ENCODE data around the gene LRP5. TPM values are rescaled to one million over a fixed set of nuclear protein-coding genes. Genes with fewer than 3 reads are reported as not detected.

The LRP5 gene
- total RNA-seq, 1 donor from 2014 or later, result 20.2 TPM

DNA sequence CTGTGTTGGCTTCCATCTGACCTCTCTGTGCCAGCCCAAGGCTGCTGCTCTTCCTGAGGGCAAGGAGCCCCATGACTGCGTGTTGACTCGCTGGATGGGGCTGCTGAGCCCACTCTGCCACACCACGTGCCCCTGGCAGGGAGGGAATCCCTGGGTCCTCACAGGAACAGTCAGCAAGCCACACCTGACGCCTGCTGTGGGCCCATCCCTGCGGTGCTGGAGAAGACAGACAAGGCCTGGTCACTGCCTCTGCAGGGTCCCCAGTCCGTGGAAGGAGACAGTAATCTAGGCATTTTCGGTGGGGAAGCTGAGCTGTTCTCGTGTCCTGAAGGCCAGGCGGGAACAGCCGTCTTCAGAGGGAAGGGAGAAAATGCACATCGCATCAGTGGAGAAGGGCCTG, 137.6 kb downstream of the LRP5 start:
- no peak overlapping the region for H3K4me2 ChIP-seq (ENCODE audit: low read length)
- Mint-ChIP-seq H3K36me3 (ENCODE audit: low read depth, unreplicated experiment) (no peaks in the 10 kb centered on the region), H3K4me1 (ENCODE audit: low read depth, unreplicated experiment) (no peaks in the 10 kb centered on the region), H3K4me3 (ENCODE audit: unreplicated experiment) (no peak overlapping the region), H3K27me3 (ENCODE audit: low read depth, unreplicated experiment) (no peaks in the 10 kb centered on the region), H3K9me3 (ENCODE audit: unreplicated experiment) (no peaks in the 10 kb centered on the region), H3K27ac (ENCODE audit: unreplicated experiment) (no peak overlapping the region)
- H3K27me3 ChIP-seq (ENCODE audit: insufficient read depth, low read length), result no peaks in the 10 kb centered on the region
- FAIRE-seq (no peak), DNase-seq (ENCODE audit: low read depth) (no peak)
- no peaks in the 10 kb centered on the region for H3K4me1 ChIP-seq (ENCODE audit: insufficient read depth, low read length)
- no peaks in the 10 kb centered on the region for H3K36me3 ChIP-seq (ENCODE audit: insufficient read depth, low read length)
- no peaks in the 10 kb centered on the region for H3K9me3 ChIP-seq (ENCODE audit: insufficient read depth, low read depth, low read length)
- no peaks in the 10 kb centered on the region for H3K79me2 ChIP-seq (ENCODE audit: insufficient read depth, low read length)
- no peak overlapping the region for H3K4me3 ChIP-seq (ENCODE audit: insufficient read depth, low read depth, low read length)
- no peak overlapping the region for H3K27ac ChIP-seq (ENCODE audit: low read depth, low read length)
- TF ChIP-seq EZH2 (IDR thresholded peaks at IDR 0.05; ENCODE audit: insufficient read depth, low read length), result no peak
- TF ChIP-seq, protein P1, sequence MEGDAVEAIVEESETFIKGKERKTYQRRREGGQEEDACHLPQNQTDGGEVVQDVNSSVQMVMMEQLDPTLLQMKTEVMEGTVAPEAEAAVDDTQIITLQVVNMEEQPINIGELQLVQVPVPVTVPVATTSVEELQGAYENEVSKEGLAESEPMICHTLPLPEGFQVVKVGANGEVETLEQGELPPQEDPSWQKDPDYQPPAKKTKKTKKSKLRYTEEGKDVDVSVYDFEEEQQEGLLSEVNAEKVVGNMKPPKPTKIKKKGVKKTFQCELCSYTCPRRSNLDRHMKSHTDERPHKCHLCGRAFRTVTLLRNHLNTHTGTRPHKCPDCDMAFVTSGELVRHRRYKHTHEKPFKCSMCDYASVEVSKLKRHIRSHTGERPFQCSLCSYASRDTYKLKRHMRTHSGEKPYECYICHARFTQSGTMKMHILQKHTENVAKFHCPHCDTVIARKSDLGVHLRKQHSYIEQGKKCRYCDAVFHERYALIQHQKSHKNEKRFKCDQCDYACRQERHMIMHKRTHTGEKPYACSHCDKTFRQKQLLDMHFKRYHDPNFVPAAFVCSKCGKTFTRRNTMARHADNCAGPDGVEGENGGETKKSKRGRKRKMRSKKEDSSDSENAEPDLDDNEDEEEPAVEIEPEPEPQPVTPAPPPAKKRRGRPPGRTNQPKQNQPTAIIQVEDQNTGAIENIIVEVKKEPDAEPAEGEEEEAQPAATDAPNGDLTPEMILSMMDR (IDR thresholded peaks at IDR 0.05; ENCODE audit: insufficient read depth, low read depth, low read length), result no peak
- no peaks in the 10 kb centered on the region for H4K20me1 ChIP-seq (ENCODE audit: insufficient read depth, low read length)
- no peak overlapping the region for H3K9ac ChIP-seq (ENCODE audit: low read length)
- H2AFZ ChIP-seq (ENCODE audit: low read depth, low read length), result no peak overlapping the region

DNA sequence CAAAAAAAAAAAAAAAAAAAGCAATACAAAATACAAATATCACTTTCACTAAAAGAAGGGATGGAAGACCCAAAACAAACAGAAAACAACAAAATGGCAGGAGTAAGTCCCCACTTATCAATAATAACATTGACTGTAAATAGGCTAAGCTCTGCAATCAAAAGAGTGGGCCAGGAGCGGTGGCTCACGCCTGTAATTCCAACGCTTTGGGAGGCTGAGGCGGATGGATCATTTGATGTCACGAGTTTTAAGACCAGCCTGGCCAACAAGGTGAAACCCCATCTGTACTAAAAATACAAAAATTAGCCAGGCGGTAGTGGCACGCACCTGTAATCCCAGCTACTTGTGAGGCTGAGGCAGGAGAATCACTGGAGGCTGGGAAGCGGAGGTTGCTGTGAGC, 138.3 kb downstream of the LRP5 start:
- no peak for TF ChIP-seq EZH2 (IDR thresholded peaks at IDR 0.05; ENCODE audit: insufficient read depth, low read length)
- TF ChIP-seq, protein P1 (IDR thresholded peaks at IDR 0.05; ENCODE audit: insufficient read depth, low read depth, low read length), result no peak
- no peak overlapping the region for H3K27ac Mint-ChIP-seq (ENCODE audit: unreplicated experiment)
- H4K20me1 ChIP-seq (ENCODE audit: insufficient read depth, low read length), result no peaks in the 10 kb centered on the region
- H3K4me1 ChIP-seq (ENCODE audit: insufficient read depth, low read length), result no peaks in the 10 kb centered on the region
- H3K36me3 ChIP-seq (ENCODE audit: insufficient read depth, low read length), result no peaks in the 10 kb centered on the region
- H3K27me3 Mint-ChIP-seq (ENCODE audit: low read depth, unreplicated experiment), result no peaks in the 10 kb centered on the region
- H3K4me3 Mint-ChIP-seq (ENCODE audit: unreplicated experiment), result no peak overlapping the region
- H3K79me2 ChIP-seq (ENCODE audit: insufficient read depth, low read length), result no peaks in the 10 kb centered on the region
- no peak overlapping the region for H2AFZ ChIP-seq (ENCODE audit: low read depth, low read length)
- no peaks in the 10 kb centered on the region for H3K27me3 ChIP-seq (ENCODE audit: insufficient read depth, low read length)
- no peak for DNase-seq (ENCODE audit: low read depth)
- no peak overlapping the region for H3K27ac ChIP-seq (ENCODE audit: low read depth, low read length)
- no peak overlapping the region for H3K4me2 ChIP-seq (ENCODE audit: low read length)
- no peaks in the 10 kb centered on the region for H3K36me3 Mint-ChIP-seq (ENCODE audit: low read depth, unreplicated experiment)
- H3K9me3 ChIP-seq (ENCODE audit: insufficient read depth, low read depth, low read length), result no peaks in the 10 kb centered on the region
- FAIRE-seq, result no peak
- H3K9ac ChIP-seq (ENCODE audit: low read length), result no peak overlapping the region
- H3K4me3 ChIP-seq (ENCODE audit: insufficient read depth, low read depth, low read length), result no peak overlapping the region
- H3K4me1 Mint-ChIP-seq (ENCODE audit: low read depth, unreplicated experiment), result no peaks in the 10 kb centered on the region
- H3K9me3 Mint-ChIP-seq (ENCODE audit: unreplicated experiment), result no peaks in the 10 kb centered on the region

DNA sequence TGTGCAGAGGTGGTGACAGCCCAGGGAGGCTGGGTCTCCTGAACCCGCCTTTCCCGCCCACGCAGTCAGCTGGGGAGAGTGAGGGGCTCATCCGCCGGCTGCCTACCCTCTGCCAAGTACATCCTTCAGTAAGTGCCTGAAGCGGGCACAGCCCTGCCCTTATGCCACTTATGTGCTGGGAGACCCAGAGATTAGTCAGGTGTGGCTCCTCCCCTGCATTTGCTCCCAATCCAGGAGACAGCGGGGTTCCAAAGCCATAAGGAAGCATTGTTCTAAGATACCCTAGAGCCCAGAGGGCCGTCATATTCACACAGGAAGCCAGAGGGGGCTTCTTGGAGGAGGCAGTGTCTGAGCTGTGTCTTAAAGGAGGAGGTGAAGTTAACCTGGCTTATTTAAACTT, 142.4 kb downstream of the LRP5 start:
- TF ChIP-seq, protein P1 (IDR thresholded peaks at IDR 0.05; ENCODE audit: insufficient read depth, low read depth, low read length), result no peak
- TF ChIP-seq EZH2 (IDR thresholded peaks at IDR 0.05; ENCODE audit: insufficient read depth, low read length), result no peak
- H3K27me3 Mint-ChIP-seq (ENCODE audit: low read depth, unreplicated experiment), result peaks cover 2% of the 10 kb centered on the region
- no peaks in the 10 kb centered on the region for H3K9me3 Mint-ChIP-seq (ENCODE audit: unreplicated experiment)
- no peaks in the 10 kb centered on the region for H3K36me3 Mint-ChIP-seq (ENCODE audit: low read depth, unreplicated experiment)
- no peak for DNase-seq (ENCODE audit: low read depth)
- no peak for FAIRE-seq
- no peak overlapping the region for H3K4me3 ChIP-seq (ENCODE audit: insufficient read depth, low read depth, low read length)
- H3K4me1 ChIP-seq (ENCODE audit: insufficient read depth, low read length), result no peaks in the 10 kb centered on the region
- no peak overlapping the region for H3K4me3 Mint-ChIP-seq (ENCODE audit: unreplicated experiment)
- H3K9ac ChIP-seq (ENCODE audit: low read length), result no peak overlapping the region
- H3K27me3 ChIP-seq (ENCODE audit: insufficient read depth, low read length), result no peaks in the 10 kb centered on the region
- no peak overlapping the region for H2AFZ ChIP-seq (ENCODE audit: low read depth, low read length)
- no peaks in the 10 kb centered on the region for H3K36me3 ChIP-seq (ENCODE audit: insufficient read depth, low read length)
- H3K4me1 Mint-ChIP-seq (ENCODE audit: low read depth, unreplicated experiment), result no peaks in the 10 kb centered on the region
- H3K27ac ChIP-seq (ENCODE audit: low read depth, low read length), result no peak overlapping the region
- no peaks in the 10 kb centered on the region for H3K79me2 ChIP-seq (ENCODE audit: insufficient read depth, low read length)
- no peak overlapping the region for H3K27ac Mint-ChIP-seq (ENCODE audit: unreplicated experiment)
- no peaks in the 10 kb centered on the region for H4K20me1 ChIP-seq (ENCODE audit: insufficient read depth, low read length)
- H3K4me2 ChIP-seq (ENCODE audit: low read length), result no peak overlapping the region
- H3K9me3 ChIP-seq (ENCODE audit: insufficient read depth, low read depth, low read length), result no peaks in the 10 kb centered on the region

Data from astrocyte (in vitro differentiated cells and primary cell).